ENCODE results near the gene SLC9A2. TPM values are rescaled to one million over a fixed set of nuclear protein-coding genes. Genes with fewer than 3 reads are reported as not detected.

Gene SLC9A2
- total RNA-seq, 4 donors from 2014 or later, result 0.09 to 0.16 (median 0.12) TPM

DNA sequence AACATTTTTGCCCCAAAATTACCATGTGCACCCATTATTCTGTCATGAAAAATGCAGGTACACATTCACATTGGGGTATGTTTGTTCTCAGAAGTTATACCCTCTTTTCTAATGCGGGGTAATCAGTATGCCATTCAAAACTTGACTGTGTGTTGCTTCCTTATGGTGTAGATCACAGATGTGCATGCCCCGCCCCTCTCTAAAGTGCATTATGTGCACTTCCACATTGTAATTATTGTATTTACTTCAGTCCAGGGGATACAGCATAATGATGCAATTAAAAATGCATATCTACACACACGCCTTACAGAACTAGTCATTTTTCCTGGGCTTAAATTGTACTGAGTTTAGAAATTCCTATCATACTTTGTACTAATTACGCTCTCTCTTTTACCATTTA lies 48.8 kb downstream of the SLC9A2 start:
- ATAC-seq (ENCODE audit: low FRiP score) (no peak), DNase-seq (ENCODE audit: low spot score) (no peak)
- TF ChIP-seq, protein P1, sequence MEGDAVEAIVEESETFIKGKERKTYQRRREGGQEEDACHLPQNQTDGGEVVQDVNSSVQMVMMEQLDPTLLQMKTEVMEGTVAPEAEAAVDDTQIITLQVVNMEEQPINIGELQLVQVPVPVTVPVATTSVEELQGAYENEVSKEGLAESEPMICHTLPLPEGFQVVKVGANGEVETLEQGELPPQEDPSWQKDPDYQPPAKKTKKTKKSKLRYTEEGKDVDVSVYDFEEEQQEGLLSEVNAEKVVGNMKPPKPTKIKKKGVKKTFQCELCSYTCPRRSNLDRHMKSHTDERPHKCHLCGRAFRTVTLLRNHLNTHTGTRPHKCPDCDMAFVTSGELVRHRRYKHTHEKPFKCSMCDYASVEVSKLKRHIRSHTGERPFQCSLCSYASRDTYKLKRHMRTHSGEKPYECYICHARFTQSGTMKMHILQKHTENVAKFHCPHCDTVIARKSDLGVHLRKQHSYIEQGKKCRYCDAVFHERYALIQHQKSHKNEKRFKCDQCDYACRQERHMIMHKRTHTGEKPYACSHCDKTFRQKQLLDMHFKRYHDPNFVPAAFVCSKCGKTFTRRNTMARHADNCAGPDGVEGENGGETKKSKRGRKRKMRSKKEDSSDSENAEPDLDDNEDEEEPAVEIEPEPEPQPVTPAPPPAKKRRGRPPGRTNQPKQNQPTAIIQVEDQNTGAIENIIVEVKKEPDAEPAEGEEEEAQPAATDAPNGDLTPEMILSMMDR (IDR thresholded peaks at IDR 0.05), result no peak

DNA sequence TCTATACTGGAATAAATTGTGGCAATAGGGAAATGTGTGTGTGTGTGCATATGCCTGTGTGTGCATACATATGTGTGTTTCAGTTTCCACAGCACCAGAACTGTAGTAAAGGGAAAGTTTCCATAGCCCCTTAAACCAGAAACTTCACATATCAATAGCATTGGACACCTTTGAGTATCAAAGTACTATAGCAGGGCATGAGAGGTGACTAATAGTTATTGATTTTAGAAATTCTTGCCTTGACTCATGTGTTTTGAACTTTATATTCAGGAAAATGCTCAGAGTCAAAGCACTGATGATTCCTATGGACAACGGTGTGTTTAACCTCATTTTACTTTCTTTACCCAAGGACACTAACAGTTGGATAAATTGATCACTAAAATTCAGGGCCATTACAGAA lies 50.0 kb downstream of the SLC9A2 start:
- ATAC-seq (ENCODE audit: low FRiP score) (no peak), DNase-seq (ENCODE audit: low spot score) (no peak)
- TF ChIP-seq, protein P1 (IDR thresholded peaks at IDR 0.05), result no peak

DNA sequence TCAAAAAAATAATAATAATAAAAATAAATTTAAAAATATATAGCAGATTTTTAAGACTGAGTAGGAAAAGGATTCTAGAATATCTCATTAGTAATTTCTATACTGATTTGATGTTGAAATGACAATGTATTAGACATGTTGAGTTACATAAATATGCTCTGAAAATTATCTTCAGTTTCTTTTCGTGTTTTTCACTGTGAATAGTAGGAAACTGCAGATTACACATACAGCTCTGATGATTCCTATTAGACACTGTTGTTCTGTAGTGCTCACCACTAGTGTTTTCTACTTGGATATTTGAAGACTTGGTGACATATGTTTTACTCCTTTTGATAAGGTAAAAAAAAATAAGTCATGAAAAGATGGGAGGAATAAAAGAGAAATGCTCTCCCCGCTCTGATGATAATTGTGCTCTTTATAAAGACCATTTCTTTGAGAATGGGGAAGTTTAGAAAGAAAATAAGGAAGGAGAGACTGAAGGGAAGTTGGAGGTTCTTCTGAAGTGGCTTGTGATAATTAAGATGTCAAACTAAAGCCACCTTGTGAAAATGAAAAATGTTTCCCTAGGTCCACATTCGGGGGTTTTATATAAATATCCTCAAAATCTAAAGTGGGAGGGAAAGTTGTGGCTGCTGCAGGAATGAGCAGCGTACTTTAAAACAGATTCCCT lies 52.9 kb downstream of the SLC9A2 start:
- DNase-seq (ENCODE audit: low spot score) (no peak), ATAC-seq (ENCODE audit: low FRiP score) (no peak)
- TF ChIP-seq, protein P1 (IDR thresholded peaks at IDR 0.05), result no peak

DNA sequence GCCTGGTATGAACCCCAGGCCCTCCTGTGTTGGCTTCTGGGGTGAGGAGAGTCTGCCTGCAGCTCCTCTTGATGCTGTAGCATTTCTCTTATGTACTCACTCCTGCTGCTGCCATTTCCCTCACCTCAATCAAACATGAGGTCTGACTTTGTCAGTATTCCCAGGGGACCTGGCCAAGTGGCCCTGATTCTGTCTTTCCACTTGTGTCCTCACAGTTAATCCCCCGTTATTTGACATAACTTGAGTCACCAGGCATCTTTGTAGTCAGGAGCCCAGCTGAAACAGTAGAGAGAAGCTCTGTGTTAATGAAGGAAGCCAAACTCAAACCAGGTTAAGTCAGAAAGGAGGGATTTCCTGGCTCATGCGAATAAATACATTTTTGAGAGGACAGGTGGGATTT lies 55.0 kb downstream of the SLC9A2 start:
- ATAC-seq (ENCODE audit: low FRiP score) (no peak), DNase-seq (ENCODE audit: low spot score) (no peak)
- TF ChIP-seq, protein P1 (IDR thresholded peaks at IDR 0.05), result no peak

DNA sequence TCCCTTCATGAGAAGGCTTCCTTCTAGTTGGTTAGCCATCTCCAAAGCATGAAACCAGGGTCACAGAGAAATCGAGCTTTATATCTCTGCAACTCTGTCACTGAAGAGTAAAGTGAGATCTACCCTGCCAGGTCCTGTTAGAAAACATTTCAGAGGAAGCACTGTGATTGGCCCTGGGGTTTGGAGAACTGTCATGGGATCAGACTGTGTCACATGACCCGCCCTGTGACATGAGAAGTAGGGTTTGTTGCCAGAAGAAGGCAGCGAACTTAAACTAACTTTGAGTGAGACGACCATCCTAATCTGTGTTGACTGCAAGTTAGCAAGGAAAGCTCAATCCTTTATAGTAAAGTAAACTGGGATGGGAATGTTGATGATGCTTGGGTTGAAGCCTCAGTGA lies 55.5 kb downstream of the SLC9A2 start:
- no peak for ATAC-seq (ENCODE audit: low FRiP score)
- no peak for DNase-seq (ENCODE audit: low spot score)
- TF ChIP-seq, protein P1 (IDR thresholded peaks at IDR 0.05), result no peak

DNA sequence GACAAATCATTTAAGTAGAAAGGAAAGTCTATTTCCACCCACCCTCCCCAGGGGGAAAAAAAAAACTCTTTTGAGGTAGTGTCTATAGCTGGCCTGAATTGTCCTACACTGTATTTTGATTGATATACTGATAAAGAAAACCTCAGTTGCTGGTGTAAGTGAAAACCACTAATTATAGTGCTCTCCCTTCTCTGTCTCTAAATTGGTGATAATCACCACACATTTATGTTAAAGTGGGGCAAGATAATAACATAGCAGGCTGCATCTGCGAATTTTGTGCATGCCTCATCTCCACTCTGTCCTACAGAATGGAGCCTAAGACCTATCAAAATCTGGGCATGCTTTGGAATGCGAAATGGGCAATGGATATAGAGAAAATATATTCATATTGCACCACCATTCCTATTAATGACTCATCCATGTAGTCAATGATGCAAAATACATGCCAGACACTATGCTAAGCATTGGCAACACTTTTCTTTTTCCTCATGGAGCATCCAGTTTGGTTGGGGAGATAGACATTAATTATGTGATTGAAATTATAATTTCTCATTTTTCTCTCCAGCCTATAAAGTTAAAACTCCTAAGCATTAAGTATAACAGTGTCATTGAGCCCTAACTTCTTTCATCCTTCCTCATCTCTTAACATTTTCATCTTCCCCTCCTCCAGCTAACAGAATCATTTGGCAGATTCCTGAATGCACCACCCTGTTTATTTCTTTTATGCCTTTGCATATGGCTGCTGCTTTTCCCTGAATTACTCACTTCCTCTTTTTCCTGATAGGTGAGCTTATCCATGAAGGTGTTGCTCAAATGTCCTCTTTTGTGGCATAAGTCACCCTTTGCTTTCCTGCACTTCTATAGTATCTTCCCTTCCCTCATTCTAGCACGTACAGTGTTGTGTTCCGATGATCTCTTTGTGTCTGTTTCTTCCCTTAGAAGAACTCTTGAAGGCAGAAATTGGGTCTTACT lies 58.2 kb downstream of the SLC9A2 start:
- DNase-seq (ENCODE audit: low spot score) (no peak), ATAC-seq (ENCODE audit: low FRiP score) (no peak)
- TF ChIP-seq, protein P1 (IDR thresholded peaks at IDR 0.05), result no peak
